Coronary artery (tissue), 2 donors: ENCODE results near the gene MAP1S.

ENCODE experiments used
- DNase-seq: peaks from one replicate; pipeline ENCODE4 v3.0.0-alpha.2; 2017; ENCODE audit warnings: low spot score
- H3K27ac ChIP-seq, 2 donors: fragments of 200-600 bp; sonication (generic); one replicate each; pipeline ENCODE4 v1.5.1; 2016 to 2019
- H3K4me3 ChIP-seq: fragments of 200-600 bp; sonication (generic); 2 replicates; pipeline ENCODE4 v1.5.1; 2016; ENCODE audit warnings: mild to moderate bottlenecking, moderate library complexity
- TF ChIP-seq, protein P1 (sequence below): fragments of 200-600 bp; sonication (generic); IDR thresholded peaks from one replicate; pipeline ENCODE4 v1.5.1; 2019; ENCODE audit warnings: antibody characterized with exemption

The MAP1S gene

DNA sequence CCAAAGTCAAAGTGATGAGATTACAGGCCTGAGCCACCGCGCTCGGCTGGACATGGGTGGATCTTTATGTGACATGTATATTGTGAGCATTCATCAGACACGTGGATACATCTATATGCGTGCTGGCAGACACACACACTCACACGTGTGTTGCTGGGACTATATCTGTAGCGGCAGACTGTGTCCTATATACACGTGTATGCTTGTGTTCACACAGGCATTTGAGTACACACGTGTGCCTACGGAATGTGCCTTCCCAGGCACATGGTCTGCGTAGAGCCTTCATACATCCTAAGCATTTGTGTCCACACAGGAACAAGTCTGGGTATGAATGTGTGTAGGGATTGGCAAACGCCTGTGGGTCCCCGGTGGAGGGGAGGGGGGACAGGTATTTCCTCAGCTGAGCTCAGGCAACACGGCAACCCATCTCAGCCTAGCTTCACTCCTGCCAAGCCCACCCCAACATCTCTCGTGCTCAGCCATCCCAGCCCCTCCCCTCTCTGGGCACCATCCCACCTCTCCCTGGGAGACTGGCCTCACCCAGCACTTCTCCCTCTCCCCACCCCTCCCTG lies 33.7 kb upstream of the MAP1S start:
- no peak overlapping the region for H3K4me3 ChIP-seq
- TF ChIP-seq, protein P1, sequence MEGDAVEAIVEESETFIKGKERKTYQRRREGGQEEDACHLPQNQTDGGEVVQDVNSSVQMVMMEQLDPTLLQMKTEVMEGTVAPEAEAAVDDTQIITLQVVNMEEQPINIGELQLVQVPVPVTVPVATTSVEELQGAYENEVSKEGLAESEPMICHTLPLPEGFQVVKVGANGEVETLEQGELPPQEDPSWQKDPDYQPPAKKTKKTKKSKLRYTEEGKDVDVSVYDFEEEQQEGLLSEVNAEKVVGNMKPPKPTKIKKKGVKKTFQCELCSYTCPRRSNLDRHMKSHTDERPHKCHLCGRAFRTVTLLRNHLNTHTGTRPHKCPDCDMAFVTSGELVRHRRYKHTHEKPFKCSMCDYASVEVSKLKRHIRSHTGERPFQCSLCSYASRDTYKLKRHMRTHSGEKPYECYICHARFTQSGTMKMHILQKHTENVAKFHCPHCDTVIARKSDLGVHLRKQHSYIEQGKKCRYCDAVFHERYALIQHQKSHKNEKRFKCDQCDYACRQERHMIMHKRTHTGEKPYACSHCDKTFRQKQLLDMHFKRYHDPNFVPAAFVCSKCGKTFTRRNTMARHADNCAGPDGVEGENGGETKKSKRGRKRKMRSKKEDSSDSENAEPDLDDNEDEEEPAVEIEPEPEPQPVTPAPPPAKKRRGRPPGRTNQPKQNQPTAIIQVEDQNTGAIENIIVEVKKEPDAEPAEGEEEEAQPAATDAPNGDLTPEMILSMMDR: no peak

DNA sequence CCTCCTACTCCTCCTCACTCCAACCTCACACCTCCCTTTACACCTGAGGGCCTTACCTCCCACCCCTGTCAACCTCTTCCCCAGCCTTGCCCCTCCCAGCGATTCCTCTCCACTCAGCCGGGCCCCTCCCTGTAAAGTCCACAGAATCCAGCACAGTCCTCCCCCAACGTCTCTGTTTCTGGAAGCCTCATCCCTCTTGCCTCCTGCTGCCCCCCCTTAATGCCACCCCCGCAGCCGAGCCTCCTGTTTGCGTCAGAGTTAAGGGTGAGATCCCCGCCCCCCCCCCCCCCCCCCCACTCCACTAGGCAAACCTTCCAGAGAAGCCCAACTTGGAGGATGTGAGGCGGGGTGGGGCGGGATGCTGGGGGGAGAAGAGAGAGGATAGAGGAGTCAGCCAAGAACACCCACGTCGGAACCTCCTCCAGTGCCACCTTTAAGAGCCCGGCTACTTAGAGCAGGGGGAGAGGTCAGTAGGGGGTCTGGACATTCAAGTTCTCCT lies 33.2 kb upstream of the MAP1S start:
- TF ChIP-seq, protein P1: no peak
- Histone ChIP-seq H3K27ac (no peak overlapping the region), H3K4me3 (peak overlapping the region; percentile 60)
- DNase-seq: no peak

More for the DNA sequence above, 33.7 kb upstream of the MAP1S start:
- no peak for DNase-seq
- H3K27ac ChIP-seq: no peak overlapping the region

DNA sequence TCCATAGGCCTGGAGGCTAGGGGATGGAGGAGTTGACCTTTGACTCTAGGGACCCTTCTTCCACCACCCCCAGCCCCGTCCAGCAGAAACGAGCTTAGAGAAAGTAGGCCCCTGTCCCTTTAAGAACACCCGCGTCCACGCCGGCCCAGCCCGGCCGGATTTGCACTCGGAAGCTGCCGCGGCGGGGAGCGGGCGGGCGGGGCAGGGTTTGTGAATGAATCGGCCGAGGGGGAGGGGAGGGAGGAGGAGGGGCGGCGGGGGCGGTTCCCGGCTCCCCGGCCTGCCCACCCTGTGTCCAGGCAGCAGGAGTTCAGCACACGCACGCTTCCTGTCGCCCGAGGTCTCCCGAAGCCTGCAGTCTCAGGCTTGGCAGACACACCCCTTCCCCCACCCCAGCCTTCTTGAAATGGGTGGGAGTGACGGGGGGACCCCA lies 32.7 kb upstream of the MAP1S start:
- Histone ChIP-seq H3K27ac (no peak overlapping the region), H3K4me3 (peak overlapping the region; percentile 60)
- no peak for DNase-seq
- TF ChIP-seq, protein P1: no peak

DNA sequence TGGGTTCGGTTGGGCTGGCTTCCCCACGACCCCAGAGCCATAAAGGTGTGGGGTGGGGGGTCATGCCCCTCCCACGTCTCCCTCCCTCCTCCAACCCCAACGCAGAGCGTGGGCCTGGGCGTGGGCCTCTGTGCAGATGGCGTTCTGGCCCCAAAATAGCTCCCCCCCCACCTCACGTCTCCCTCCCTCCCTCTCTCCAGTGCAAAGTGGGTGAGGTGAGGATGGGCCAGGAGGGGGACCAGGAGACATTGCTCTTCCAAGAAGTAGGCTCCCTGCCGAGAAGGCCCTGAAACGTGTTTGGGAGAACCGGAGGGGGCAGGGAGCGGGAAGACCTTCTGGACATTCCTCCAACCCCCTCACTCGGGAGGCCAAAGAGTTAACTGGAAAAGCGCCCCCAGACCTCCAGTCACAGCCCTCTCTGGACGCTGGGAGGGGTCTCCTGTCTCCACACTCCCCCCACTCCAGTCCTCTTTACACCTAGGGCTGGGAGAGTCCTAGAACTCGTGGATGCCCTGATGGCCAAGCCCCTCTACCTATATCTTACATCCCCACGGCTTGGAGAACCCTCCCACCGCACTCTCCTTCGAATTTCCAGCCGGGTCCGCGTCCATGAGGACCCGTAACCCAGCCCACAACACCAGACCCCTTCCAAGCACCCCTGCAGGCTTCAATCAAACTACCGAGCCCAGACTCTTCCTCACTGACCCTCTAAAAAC lies 32.0 kb upstream of the MAP1S start:
- no peak for DNase-seq
- Histone ChIP-seq H3K27ac (no peak overlapping the region), H3K4me3 (peak overlapping the region; percentile 60)
- TF ChIP-seq, protein P1: no peak

DNA sequence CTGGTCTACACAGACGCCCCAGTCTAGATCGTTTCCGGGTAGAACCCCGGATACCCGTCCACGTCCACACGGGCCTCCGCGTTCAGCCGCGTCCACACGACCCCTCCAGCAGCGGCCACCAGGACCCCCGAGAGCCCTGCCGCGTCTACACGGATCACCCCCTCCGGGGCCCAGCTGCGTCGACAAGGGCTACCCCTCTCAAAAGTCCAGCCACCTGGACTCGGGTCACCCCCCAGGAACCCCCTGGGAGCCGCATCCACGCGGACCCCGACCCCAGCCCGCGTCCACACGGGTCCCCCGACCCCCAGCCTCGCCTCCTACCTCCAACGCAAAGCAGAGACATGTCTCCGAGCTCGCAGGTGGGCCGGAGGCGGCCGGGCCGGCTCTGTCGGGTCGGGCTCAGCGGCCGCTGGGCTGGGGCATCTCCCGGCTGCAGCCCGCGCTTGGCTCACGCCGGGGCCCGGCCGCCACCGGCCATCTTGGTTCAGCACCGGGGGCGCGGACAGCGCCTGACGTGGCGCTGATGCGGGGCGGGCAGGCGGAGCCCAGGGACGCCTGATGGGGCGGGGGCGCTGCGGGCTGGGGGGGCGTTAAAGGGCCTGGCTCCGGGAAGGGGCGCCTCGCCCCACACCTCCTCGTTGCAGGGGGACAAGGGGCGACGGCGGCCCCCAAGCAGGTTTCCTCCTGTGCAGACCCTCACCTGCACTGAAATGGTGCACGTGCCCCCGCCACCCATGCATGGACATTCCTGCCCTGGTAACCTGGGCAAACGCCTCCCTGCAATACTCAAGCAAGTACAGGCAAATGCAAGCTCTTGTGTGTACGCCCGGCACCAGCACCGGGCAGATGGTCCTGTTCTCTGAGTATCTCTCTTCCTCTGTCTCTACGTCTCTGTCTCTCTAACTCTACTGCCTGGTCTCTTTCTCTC lies 31.2 kb upstream of the MAP1S start, which contains the start of gene UNC13A:
TSS of gene UNC13A (minus strand) at position 498 of the 928 bp plus-strand sequence. CDS start at position 343, 155 bp downstream.
- no peak for DNase-seq
- H3K4me3 ChIP-seq: peak within 1 kb of the TSS; percentile 60
- TF ChIP-seq, protein P1: no peak
- no peak within 1 kb of the TSS for H3K27ac ChIP-seq

DNA sequence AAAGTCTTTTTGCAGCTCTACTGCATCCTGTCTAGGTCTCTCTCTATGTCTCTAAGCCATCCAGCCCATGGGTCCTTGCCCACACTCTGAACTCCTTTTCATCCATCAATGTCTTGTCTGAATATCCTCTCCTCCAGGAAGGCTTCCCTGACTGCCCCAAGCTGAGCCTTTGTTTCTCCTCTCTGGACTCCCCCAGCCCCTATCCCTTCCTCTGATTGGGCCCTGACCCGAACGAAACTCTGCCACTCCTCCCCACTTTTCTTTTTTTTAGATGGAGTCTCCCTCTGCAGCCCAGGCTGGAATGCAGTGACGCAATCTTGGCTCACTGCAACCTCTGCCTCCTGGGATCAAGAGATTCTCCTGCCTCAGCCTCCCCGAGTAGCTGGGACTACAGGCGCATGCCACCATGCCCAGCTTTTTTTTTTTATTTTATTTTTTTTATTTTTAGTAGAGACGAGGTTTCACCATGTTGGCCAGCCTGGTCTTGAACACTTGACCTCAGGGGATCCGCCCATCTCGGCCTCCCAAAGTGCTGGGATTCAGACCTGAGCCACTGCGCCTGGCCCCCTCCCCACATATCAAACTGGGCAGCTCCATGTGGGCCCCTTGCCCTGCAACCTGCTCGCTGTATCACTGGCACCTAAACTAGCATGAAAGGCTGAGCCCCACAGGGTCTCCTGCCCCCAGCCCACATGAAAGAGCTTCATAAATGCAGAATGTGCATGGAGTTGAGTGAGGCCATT lies 30.3 kb upstream of the MAP1S start:
- DNase-seq: no peak
- Histone ChIP-seq H3K4me3 (no peak overlapping the region), H3K27ac (no peak overlapping the region)
- TF ChIP-seq, protein P1: no peak
